GM18502 (cell line): ENCODE data around the gene UBE2QL1.

Experiments
- ATAC-seq: cut with Tn5 transposase; IDR thresholded peaks from one replicate; pipeline ENCODE4 v1.9.1; 2021; ENCODE audit warnings: mild to moderate bottlenecking; ENCODE audit not compliant: unreplicated experiment, poor library complexity

Gene UBE2QL1

GRCh38 chr5:6424700-6425099, 24.0 kb upstream of the UBE2QL1 start:
- no peak for ATAC-seq

GRCh38 chr5:6427694-6428093, 21.0 kb upstream of the UBE2QL1 start:
- ATAC-seq = no peak

- ATAC-seq = no peak
These were observed 18.1 kb upstream of the UBE2QL1 start for GRCh38 chr5:6430418-6431028.

GRCh38 chr5:6431214-6432195, 17.2 kb upstream of the UBE2QL1 start:
- no peak for ATAC-seq

GRCh38 chr5:6432206-6432605, 16.5 kb upstream of the UBE2QL1 start:
- no peak for ATAC-seq

- ATAC-seq = no peak
These were observed 13.9 kb upstream of the UBE2QL1 start for GRCh38 chr5:6434731-6435130.

- ATAC-seq = no peak
These were observed 13.3 kb upstream of the UBE2QL1 start for GRCh38 chr5:6435356-6435755.

- no peak for ATAC-seq
These were observed 11.8 kb upstream of the UBE2QL1 start for GRCh38 chr5:6436715-6437331.

- no peak for ATAC-seq
These were observed 8.8 kb upstream of the UBE2QL1 start for GRCh38 chr5:6439588-6440550.

GRCh38 chr5:6442333-6442732, 6.3 kb upstream of the UBE2QL1 start:
- no peak for ATAC-seq

GRCh38 chr5:6443326-6443725, 5.3 kb upstream of the UBE2QL1 start:
- no peak for ATAC-seq

GRCh38 chr5:6446042-6446441, 2.6 kb upstream of the UBE2QL1 start:
- no peak for ATAC-seq

GRCh38 chr5:6446626-6447309, 1.9 kb upstream of the UBE2QL1 start:
- no peak for ATAC-seq

- ATAC-seq = no peak
These were observed 1.1 kb upstream of the UBE2QL1 start for GRCh38 chr5:6447384-6448140.

- ATAC-seq = no peak
These were observed 543 bp upstream of the UBE2QL1 start for GRCh38 chr5:6448141-6448491.

GRCh38 chr5:6449465-6450158, 953 bp downstream of the UBE2QL1 start:
- ATAC-seq = peak; percentile 19

GRCh38 chr5:6450319-6450833, 1.7 kb downstream of the UBE2QL1 start:
- no peak for ATAC-seq
